SK-N-MC (cell line): ENCODE results near the gene SYCP3.

Experiments used
- EZH2 ChIP-seq: fragments of 200-600 bp; sonication (generic); IDR thresholded peaks from one replicate; pipeline ENCODE4 v1.6.1; 2017; ENCODE audit warnings: antibody characterized with exemption
- POLR2AphosphoS5 ChIP-seq: IDR thresholded peaks from 2 replicates; pipeline ENCODE4 v1.6.1; 2012; ENCODE audit warnings: mild to moderate bottlenecking, low read depth, low read length, borderline replicate concordance

DNA sequence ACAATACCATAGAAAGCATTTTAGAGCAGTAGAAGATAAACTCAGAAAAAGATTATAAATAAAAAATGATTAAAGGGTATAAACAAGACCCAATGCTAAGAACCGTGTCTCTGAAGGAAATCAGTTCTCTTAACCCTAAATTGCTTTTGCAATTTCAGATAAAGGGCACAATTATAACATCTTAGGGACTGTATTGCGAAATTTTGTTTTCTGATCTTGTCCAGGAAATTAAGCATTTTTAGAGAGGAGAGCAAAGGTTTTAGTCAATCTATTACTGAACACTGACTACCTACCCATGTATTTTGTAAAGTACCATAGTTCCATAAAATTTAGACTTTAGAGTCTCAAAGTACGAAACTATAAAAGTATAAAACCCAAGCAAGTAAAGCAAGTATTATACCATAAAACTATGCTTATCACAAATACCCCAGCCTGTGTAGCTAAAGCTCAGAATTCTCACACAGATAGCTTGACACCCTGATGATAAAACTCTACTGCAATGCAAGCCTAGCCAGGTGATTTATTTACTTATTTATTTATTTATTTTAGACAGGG lies 48.6 kb downstream of the SYCP3 start:
- TF ChIP-seq EZH2, result no peak
- TF ChIP-seq POLR2AphosphoS5, result no peak
